ENCODE data around the gene OR2T4.

OR2T4 gene

GRCh38 chr1:248361121-248361715 lies at the start of gene OR2T4:
OR2T4 (plus strand) TSS chr1:248361665; CDS start chr1:248361665, 0 bp downstream.
- no peak for DNase-seq (ENCODE audit: low read depth in 3 of 3, low spot score in 1 of 3)

DNA sequence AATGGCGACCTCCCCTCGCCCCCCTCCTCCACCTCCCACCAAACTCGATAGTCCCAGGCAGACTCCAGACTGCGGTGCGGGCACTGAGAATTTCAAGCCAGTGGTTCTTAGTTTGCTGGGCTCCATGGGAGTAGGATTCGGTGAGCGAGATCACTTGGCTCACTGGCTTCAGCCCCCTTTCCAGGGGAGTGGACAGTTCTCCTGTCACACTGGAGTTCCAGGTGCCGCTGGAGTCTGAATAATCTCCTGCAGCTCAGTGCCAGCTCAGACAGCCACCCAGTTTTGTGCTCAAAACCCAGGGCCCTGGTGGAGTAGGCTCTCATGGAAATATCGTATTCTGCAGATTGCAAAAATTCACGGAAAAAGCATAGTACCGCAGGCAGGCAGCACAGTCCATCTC lies 44.7 kb upstream of the OR2T4 start:
- DNase-seq (ENCODE audit: low read depth in 3 of 3, low spot score in 1 of 3) = no peak

GRCh38 chr1:248324468-248324867 lies 37.0 kb upstream of the OR2T4 start, which contains the start of gene OR2M7:
OR2M7 (minus strand) TSS chr1:248324568; CDS start chr1:248324568, 0 bp downstream.
- no peak for DNase-seq (ENCODE audit: low read depth in 3 of 3, low spot score in 1 of 3)

DNA sequence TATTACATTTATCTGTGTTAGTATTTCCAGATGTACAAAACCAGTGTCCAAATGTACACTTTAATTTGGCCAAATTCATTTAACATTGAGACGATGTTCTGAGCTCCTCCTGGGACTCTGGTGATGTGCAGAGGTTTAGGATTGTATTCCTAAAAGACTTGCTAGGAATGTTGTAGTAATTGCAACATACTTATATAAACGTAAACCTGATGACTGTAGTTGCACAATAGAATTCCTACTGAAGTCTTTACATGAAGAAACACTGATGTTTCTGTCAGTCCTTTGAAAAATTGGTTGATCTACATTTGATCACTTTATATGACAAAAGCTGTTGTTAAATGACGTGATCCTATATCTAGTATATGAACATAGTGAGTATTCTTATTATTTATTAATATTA lies 18.0 kb upstream of the OR2T4 start:
- no peak for DNase-seq (ENCODE audit: low read depth in 3 of 3, low spot score in 1 of 3)

DNA sequence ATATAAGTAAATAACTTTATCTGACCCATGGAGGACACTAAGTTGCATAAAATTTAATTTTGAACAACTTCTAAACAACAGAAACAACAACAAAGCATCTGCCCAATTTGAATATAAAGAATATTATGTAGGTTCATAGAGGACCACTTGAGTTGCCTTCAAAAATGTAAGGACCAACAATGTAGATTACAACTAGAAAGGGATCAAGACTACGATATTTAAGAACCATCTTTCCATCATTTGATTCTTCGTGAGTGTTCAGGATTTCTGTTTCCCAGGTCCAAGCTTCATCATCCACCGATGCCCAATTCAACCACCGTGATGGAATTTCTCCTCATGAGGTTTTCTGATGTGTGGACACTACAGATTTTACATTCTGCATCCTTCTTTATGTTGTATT lies 13.0 kb upstream of the OR2T4 start, which contains the start of gene OR14C36:
Gene OR14C36 (plus strand): TSS at position 301 of the 400 bp plus-strand sequence. CDS start 0 bp downstream, at position 301.
- no peak for DNase-seq (ENCODE audit: low read depth in 3 of 3, low spot score in 1 of 3)

GRCh38 chr1:248359415-248359814 lies 2.0 kb upstream of the OR2T4 start:
- DNase-seq (ENCODE audit: low read depth in 3 of 3, low spot score in 1 of 3) = no peak

DNA sequence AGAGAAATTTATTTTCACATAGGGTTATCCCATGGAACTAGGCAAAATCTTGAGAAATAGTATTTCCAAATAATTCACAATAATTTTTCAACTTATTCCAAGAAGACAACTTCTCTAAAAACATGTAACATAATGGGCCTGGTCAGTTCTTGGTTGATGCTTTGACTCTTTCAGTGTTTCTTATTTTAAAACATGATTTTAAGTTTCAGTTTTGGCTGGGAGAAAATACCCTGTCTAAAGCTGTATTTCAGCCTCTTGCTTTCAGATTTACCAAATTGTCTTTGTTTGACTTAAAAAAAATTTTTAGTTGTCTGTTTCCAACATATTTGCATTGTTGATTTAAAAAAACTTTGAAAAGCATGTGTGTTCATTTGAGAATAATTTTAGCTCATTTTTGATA lies 5.1 kb downstream of the OR2T4 start:
- no peak for DNase-seq (ENCODE audit: low read depth in 3 of 3, low spot score in 1 of 3)

GRCh38 chr1:248372394-248372793 lies 10.9 kb downstream of the OR2T4 start:
- no peak for DNase-seq (ENCODE audit: low read depth in 3 of 3, low spot score in 1 of 3)

DNA sequence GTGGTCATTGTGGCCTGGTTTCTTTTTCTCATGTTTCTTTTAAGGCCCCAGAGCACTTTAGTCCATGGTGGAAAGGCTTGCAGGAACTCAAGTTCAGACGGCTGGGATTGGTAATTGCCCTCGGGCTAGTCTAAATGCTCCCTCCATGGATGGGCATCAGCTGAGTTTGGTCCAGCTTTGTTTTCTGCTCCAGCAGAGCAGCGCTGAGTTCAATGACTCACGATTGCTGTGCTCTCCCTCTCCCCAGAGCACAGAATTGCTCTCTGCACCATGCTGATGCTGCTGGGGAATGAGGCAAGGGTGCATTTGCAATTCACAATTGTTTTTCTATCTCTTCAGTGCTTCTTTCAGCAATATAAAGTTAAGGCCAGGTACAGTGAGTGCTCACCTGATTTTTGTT lies 12.3 kb downstream of the OR2T4 start:
- DNase-seq (ENCODE audit: low read depth in 3 of 3, low spot score in 1 of 3) = no peak

DNA sequence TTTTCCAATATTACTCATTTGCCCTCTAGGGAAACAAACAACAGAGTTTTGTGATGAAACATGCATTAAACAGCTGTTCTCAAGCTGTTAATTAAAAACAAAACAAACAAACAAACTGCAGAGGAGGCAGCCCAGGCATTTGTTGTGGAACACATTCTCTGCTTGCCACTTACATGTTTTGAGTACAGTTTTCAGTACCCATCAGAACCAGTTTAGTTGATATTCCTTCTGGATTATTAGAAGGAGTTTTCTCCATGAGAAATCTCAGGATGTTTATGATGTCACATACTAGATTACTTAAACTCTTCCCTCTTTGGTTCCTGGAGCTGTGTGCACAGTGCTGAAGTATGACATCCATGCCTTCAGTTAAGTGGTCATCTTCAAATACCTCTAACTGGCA lies 14.0 kb downstream of the OR2T4 start, which contains the start of gene OR2T6:
Gene OR2T6 (plus strand): TSS at position 301 of the 400 bp plus-strand sequence. CDS start 11,863 bp downstream, outside the sequence.
- no peak for DNase-seq (ENCODE audit: low read depth in 3 of 3, low spot score in 1 of 3)

DNA sequence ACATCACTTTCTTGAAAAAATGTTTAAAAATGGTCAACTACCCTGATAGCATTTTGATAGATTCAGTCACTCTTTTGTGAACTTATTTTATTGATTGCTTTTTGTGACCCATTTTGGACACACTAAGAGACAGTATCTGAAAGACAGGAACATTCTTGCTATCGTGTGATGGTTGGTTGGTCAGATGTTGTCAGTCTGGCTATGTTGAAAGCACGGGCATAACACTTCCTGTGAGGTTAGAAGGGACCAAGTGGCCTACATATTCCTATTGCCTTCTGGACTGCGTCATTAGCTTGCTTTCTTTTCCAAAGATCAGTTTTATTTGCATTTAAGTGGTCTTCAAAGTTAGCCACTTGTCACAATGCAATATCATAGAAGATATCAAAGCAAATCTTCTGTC lies 15.5 kb downstream of the OR2T4 start:
- DNase-seq (ENCODE audit: low read depth in 3 of 3, low spot score in 1 of 3) = no peak

GRCh38 chr1:248380854-248381253 lies 19.4 kb downstream of the OR2T4 start:
- DNase-seq (ENCODE audit: low read depth in 3 of 3, low spot score in 1 of 3) = no peak

DNA sequence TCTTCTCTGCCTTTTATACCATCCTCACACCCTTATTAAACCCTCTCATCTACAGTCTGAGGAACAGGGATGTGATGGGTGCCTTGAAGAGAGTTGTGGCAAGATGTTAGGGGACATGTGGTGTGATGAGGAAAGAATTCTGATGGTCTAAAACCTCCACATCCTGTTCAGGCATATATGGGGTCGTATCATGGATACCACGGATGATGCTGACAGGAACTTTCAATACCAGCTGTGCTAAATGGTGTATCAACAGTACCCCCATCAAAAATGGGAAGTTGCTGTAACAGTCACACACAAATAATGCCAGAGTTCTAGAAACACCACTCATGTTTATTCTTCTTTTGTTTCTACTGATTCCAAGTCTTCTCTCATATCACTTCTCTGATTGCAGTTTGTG lies 27.0 kb downstream of the OR2T4 start:
- no peak for DNase-seq (ENCODE audit: low read depth in 3 of 3, low spot score in 1 of 3)

DNA sequence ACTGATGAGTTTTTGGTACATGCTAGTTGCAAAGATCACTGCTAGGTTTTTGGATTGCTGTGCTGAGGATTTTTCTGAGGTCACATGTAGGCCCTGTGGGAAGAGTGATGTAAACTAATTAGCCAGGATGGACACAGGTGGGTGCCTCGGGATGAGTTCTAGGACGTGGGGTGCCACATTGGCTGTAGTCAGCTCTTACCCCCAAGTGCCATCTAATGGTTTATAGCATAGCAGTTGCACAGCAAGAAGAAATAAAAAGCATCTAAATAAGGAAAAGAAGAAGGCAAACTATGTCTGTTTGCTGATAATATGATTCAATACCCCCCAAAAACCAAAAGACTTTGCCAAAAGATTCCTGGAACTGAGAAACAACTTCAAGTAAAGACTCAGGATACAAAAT lies 31.6 kb downstream of the OR2T4 start:
- DNase-seq (ENCODE audit: low read depth in 3 of 3, low spot score in 1 of 3) = no peak

DNA sequence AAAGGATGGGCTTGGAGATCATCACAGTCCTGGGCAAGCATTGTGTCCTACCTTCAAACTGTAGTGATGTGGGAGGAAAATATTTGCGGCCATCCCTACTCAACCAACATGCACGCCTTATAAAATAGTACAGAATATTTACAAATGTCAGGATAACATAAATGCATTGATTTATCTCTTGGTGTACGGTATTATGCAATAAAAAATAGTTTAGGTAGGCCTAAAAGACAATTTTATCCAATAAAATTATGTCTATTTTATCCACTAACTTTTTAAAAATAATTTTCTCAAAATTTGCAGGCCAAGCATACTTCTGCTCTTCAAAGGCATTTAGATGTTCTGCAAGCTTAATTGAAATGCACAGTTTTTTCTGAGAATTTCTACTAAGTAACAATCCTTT lies 41.3 kb downstream of the OR2T4 start, which contains the start of gene OR2T1:
Gene OR2T1 (plus strand): TSS at position 301 of the 400 bp plus-strand sequence. CDS start 3,100 bp downstream, outside the sequence.
- no peak for DNase-seq (ENCODE audit: low read depth in 3 of 3, low spot score in 1 of 3)

GRCh38 chr1:248404024-248404423 lies 42.6 kb downstream of the OR2T4 start:
- no peak for DNase-seq (ENCODE audit: low read depth in 3 of 3, low spot score in 1 of 3)

GRCh38 chr1:248406721-248407692 lies 45.5 kb downstream of the OR2T4 start:
- no peak for DNase-seq (ENCODE audit: low read depth in 3 of 3, low spot score in 1 of 3)
